GM12878 (cell line): ENCODE results near the gene CTNNBIP1.

Experiments used
- CTCF ChIP-seq, 3 experiments: IDR thresholded peaks in 2 of 3; conservative IDR thresholded peaks in 1 of 3; 2 replicates each; pipeline ENCODE4 v1.5.1; 2011; ENCODE audit warnings: low read depth in 3 of 3, low read length in 3 of 3, mild to moderate bottlenecking in 3 of 3, control low read depth in 2 of 3, moderate library complexity in 2 of 3, inconsistent platforms in 1 of 3, mixed read lengths in 1 of 3; ENCODE audit not compliant: control insufficient read depth in 2 of 3, insufficient read depth in 1 of 3; ENCODE audit errors: extremely low read depth in 1 of 3
- HDGF ChIP-seq: fragments of 450-650 bp; IDR thresholded peaks from 2 replicates; pipeline ENCODE4 v1.6.1; 2016; ENCODE audit warnings: antibody characterized with exemption
- POLR2A ChIP-seq: IDR thresholded peaks from 2 replicates; pipeline ENCODE4 v1.6.1; 2011; ENCODE audit warnings: low read depth, mild to moderate bottlenecking, low read length
- POLR2AphosphoS5 ChIP-seq: IDR thresholded peaks from 2 replicates; pipeline ENCODE4 v1.6.1; 2011; ENCODE audit warnings: mild to moderate bottlenecking, low read length, inconsistent platforms
- RAD21 ChIP-seq: IDR thresholded peaks from 2 replicates; pipeline ENCODE4 v1.6.1; 2011; ENCODE audit warnings: mild to moderate bottlenecking, low read depth, low read length, moderate library complexity; ENCODE audit not compliant: insufficient read depth
- RAD51 ChIP-seq: fragments of 450-650 bp; IDR thresholded peaks from 2 replicates; pipeline ENCODE4 v1.6.1; 2016; ENCODE audit warnings: moderate library complexity, mild to moderate bottlenecking, inconsistent platforms
- YY1 ChIP-seq: IDR thresholded peaks from 2 replicates; pipeline ENCODE4 v1.6.1; 2011; ENCODE audit warnings: low read depth, mild to moderate bottlenecking, low read length
- ZNF207 ChIP-seq: fragments of 450-650 bp; IDR thresholded peaks from 2 replicates; pipeline ENCODE4 v1.6.1; 2014; ENCODE audit warnings: antibody characterized with exemption, mild to moderate bottlenecking, borderline replicate concordance
- TF ChIP-seq, protein P1 (sequence below): IDR thresholded peaks from 2 replicates; pipeline ENCODE4 v1.6.1; 2012; ENCODE audit warnings: low read depth, low read length, improper control_type of control experiment

DNA sequence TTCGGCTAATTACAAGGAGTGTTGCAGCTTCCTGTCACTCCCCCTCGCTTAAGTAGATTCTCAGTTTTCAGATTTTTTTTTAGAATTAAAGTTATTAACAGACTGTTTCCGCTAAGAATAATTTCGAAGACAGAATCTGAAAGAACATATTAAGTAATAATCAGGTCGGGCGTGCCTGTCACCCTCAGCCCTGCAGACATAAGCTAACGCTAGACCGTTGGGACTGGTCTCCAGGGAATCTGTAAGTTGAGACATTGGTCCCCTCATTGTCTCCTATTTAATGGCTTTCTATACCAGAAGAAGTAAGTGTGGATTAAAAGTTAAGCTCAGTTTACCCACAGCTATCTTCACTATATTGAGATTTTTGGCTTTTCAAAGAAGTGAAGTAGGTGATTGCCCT, 47.7 kb upstream of the CTNNBIP1 start:
- TF ChIP-seq ZNF207: no peak
- no peak for TF ChIP-seq POLR2AphosphoS5
- no peak for TF ChIP-seq CTCF (IDR thresholded peaks at IDR 0.05 in 2 of 3, conservative IDR thresholded peaks at IDR 0.05 in 1 of 3; ENCODE audit: control insufficient read depth in 2 of 3, extremely low read depth in 1 of 3, insufficient read depth in 1 of 3, low read depth in 3 of 3, low read length in 3 of 3)
- TF ChIP-seq HDGF: no peak
- no peak for TF ChIP-seq RAD51
- TF ChIP-seq, protein P1, sequence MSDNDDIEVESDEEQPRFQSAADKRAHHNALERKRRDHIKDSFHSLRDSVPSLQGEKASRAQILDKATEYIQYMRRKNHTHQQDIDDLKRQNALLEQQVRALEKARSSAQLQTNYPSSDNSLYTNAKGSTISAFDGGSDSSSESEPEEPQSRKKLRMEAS: no peak
- no peak for TF ChIP-seq POLR2A
- TF ChIP-seq RAD21: no peak
- TF ChIP-seq YY1: no peak
